ENCODE data around the gene FBN3.

The FBN3 gene

GRCh38 chr19:8146877-8147581, 2.4 kb downstream of the FBN3 start:
- H3K27me3 ChIP-seq (ENCODE audit: insufficient read depth, poor library complexity, severe bottlenecking) = peaks cover 28% of the 10 kb centered on the region
- no peak overlapping the region for H3K4me3 ChIP-seq (replicated peaks; ENCODE audit: insufficient read depth, low read length)
- no peak for TF ChIP-seq SPI1 (IDR thresholded peaks at IDR 0.05; ENCODE audit: borderline replicate concordance, low read depth)
- no peak for TF ChIP-seq POLR2AphosphoS5 (IDR thresholded peaks at IDR 0.05; ENCODE audit: low read depth)
- no peak for TF ChIP-seq CTCF (IDR thresholded peaks at IDR 0.05; ENCODE audit: insufficient read depth, low read length)
- no peak for TF ChIP-seq GABPA (IDR thresholded peaks at IDR 0.05; ENCODE audit: low read depth)
- no peak for TF ChIP-seq REST (IDR thresholded peaks at IDR 0.05; ENCODE audit: insufficient replicate concordance, low read depth)
- no peak overlapping the region for H3K27ac ChIP-seq (replicated peaks)
- no peak for DNase-seq (ENCODE audit: low read depth in 1 of 2, low spot score in 1 of 2)

- DNase-seq (ENCODE audit: low read depth in 1 of 2, low spot score in 1 of 2) = no peak
- TF ChIP-seq GABPA (IDR thresholded peaks at IDR 0.05; ENCODE audit: low read depth) (no peak), POLR2AphosphoS5 (IDR thresholded peaks at IDR 0.05; ENCODE audit: low read depth) (no peak), SPI1 (IDR thresholded peaks at IDR 0.05; ENCODE audit: borderline replicate concordance, low read depth) (no peak), CTCF (IDR thresholded peaks at IDR 0.05; ENCODE audit: insufficient read depth, low read length) (no peak), REST (IDR thresholded peaks at IDR 0.05; ENCODE audit: insufficient replicate concordance, low read depth) (no peak)
- H3K27me3 ChIP-seq (ENCODE audit: insufficient read depth, poor library complexity, severe bottlenecking) = peaks cover 17% of the 10 kb centered on the region
- H3K27ac ChIP-seq (replicated peaks) = no peak overlapping the region
- H3K4me3 ChIP-seq (replicated peaks; ENCODE audit: insufficient read depth, low read length) = no peak overlapping the region
Observed at GRCh38 chr19:8144273-8144995, 5.0 kb downstream of the FBN3 start.

GRCh38 chr19:8143041-8143440, 6.4 kb downstream of the FBN3 start:
- Histone ChIP-seq H3K27me3 (ENCODE audit: insufficient read depth, poor library complexity, severe bottlenecking) (peaks cover 8% of the 10 kb centered on the region), H3K4me3 (replicated peaks; ENCODE audit: insufficient read depth, low read length) (no peak overlapping the region), H3K27ac (replicated peaks) (no peak overlapping the region)
- no peak for TF ChIP-seq SPI1 (IDR thresholded peaks at IDR 0.05; ENCODE audit: borderline replicate concordance, low read depth)
- no peak for TF ChIP-seq GABPA (IDR thresholded peaks at IDR 0.05; ENCODE audit: low read depth)
- TF ChIP-seq POLR2AphosphoS5 (IDR thresholded peaks at IDR 0.05; ENCODE audit: low read depth) = no peak
- no peak for TF ChIP-seq REST (IDR thresholded peaks at IDR 0.05; ENCODE audit: insufficient replicate concordance, low read depth)
- TF ChIP-seq CTCF (IDR thresholded peaks at IDR 0.05; ENCODE audit: insufficient read depth, low read length) = no peak
- DNase-seq (ENCODE audit: low read depth in 1 of 2, low spot score in 1 of 2) = no peak
